Left ventricle myocardium inferior (tissue), 1 donor: ENCODE results near the gene PLCG2. TPM values are rescaled to one million over a fixed set of nuclear protein-coding genes. Genes with fewer than 3 reads are reported as not detected.

Experiments used
- DNase-seq: peaks from one replicate; pipeline ENCODE4 v3.0.0-alpha.2; 2020
- H3K27ac ChIP-seq: fragments of 200-600 bp; replicated peaks from 2 replicates; pipeline ENCODE4 v1.8.0; 2021
- H3K27me3 ChIP-seq: fragments of 200-600 bp; 2 replicates; pipeline ENCODE4 v1.8.0; 2021; ENCODE audit warnings: low read depth
- H3K36me3 ChIP-seq: fragments of 200-600 bp; 2 replicates; pipeline ENCODE4 v1.8.0; 2021
- H3K4me1 ChIP-seq: fragments of 200-600 bp; 2 replicates; pipeline ENCODE4 v1.8.0; 2021
- H3K4me3 ChIP-seq: fragments of 200-600 bp; 2 replicates; pipeline ENCODE4 v1.8.0; 2021; ENCODE audit warnings: mild to moderate bottlenecking, moderate library complexity
- H3K9me3 ChIP-seq: fragments of 200-600 bp; replicated peaks from 2 replicates; pipeline ENCODE4 v1.8.0; 2021
- intact Hi-C: fragments of 100-400 bp; cut with micrococcal nuclease; formaldehyde crosslinking; loops from one replicate; pipeline ENCODE4 v1.11.0; 2022
- total RNA-seq: library from RNA; stranded (reverse); fragmentation: NEBNext Ultra II Directional; extraction: Animal tissue kit (Norgen Biotek cat#: 25700); gene quantifications from one replicate; pipeline ENCODE4 v1.2.1, GENCODE V29; 2021
- TF ChIP-seq, protein P1 (sequence below): fragments of 200-600 bp; IDR thresholded peaks from 2 replicates; pipeline ENCODE4 v1.8.0; 2021; ENCODE audit warnings: antibody characterized with exemption, mild to moderate bottlenecking, borderline replicate concordance
- donor health status: DM: no; HTN: yes; CAD: no; lungs with severe emphysema.

PLCG2 gene
- total RNA-seq, 1 donor from 2014 or later, result 5.6 TPM

DNA sequence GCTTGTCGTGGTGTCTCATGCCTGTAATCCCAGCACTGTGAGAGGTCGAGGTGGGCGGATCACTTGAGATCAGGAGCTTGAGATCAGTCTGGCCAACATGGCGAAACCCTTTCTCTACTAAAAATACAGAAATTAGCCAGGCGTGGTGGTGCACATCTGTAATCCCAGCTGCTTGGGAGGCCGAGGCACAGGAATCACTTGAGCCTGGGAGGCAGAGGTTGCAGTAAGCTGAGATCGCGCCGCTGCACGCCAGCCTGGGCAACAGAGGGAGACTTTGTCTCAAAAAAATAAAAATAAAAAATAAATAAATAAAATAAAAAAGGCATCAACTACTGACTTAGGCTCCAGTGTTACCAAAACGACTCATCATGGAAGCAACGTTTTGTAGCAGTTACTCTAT lies 115.5 kb downstream of the PLCG2 start:
- Histone ChIP-seq H3K9me3 (no peaks in the 10 kb centered on the region), H3K4me3 (no peak overlapping the region), H3K27me3 (no peaks in the 10 kb centered on the region), H3K4me1 (no peaks in the 10 kb centered on the region), H3K27ac (no peak overlapping the region), H3K36me3 (no peaks in the 10 kb centered on the region)
- TF ChIP-seq, protein P1, sequence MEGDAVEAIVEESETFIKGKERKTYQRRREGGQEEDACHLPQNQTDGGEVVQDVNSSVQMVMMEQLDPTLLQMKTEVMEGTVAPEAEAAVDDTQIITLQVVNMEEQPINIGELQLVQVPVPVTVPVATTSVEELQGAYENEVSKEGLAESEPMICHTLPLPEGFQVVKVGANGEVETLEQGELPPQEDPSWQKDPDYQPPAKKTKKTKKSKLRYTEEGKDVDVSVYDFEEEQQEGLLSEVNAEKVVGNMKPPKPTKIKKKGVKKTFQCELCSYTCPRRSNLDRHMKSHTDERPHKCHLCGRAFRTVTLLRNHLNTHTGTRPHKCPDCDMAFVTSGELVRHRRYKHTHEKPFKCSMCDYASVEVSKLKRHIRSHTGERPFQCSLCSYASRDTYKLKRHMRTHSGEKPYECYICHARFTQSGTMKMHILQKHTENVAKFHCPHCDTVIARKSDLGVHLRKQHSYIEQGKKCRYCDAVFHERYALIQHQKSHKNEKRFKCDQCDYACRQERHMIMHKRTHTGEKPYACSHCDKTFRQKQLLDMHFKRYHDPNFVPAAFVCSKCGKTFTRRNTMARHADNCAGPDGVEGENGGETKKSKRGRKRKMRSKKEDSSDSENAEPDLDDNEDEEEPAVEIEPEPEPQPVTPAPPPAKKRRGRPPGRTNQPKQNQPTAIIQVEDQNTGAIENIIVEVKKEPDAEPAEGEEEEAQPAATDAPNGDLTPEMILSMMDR, result no peak
- DNase-seq, result no peak
- intact Hi-C loops, result loop anchor here (10.0 kb wide), 1 partner anchor 330 kb away; no protein-coding TSS in a partner anchor

DNA sequence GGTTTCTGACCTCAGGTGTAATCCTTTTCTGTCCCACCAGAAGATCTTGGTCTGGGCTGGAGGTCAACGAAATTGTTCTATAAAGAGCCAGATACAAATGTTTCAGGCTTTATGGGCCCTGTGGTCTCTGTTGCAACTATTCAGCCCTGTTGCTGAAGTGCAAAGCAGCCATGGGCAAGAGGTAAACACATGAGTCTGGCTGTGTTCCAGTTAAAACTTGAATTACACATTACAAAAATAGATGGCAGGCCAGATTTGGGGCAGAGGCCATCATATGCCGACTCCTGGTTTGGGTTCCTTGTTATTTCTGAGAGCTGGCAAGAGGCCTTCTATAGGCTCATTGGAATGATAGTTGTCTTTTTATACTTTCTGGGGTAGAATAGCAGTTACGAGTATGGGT lies 117.8 kb downstream of the PLCG2 start:
- TF ChIP-seq, protein P1, result no peak
- Histone ChIP-seq H3K27ac (no peak overlapping the region), H3K9me3 (no peaks in the 10 kb centered on the region), H3K4me1 (peaks cover 8% of the 10 kb centered on the region), H3K4me3 (no peak overlapping the region), H3K27me3 (no peaks in the 10 kb centered on the region), H3K36me3 (no peaks in the 10 kb centered on the region)
- no peak for DNase-seq
- intact Hi-C loops, result loop anchor here (10.0 kb wide), 1 partner anchor 328 kb away; no protein-coding TSS in a partner anchor

DNA sequence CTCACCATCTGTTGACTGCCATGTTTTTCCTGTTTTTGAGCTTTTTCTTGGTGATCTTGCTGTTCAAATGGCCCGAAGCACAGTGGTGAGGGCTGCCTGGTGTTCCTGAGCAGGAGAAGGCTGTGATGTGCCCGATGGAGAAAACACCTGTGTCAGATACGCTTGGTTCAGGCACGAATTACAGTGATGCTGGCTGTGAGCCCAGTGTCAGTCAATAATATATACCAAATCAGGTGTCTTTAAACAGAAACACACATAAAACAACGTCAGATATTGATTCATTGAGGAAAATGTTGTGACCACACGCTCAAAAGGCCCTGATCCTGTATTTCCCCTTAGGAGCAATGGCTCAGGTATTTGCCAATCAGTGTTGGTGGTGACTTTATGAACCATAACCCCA lies 120.5 kb downstream of the PLCG2 start:
- no peak for DNase-seq
- H3K27ac ChIP-seq, result no peak overlapping the region
- TF ChIP-seq, protein P1, result no peak
- no peak overlapping the region for H3K4me3 ChIP-seq
- intact Hi-C loops, result loop anchor here (10.0 kb wide), 1 partner anchor 325 kb away; no protein-coding TSS in a partner anchor
- no peaks in the 10 kb centered on the region for H3K36me3 ChIP-seq
- H3K4me1 ChIP-seq, result peaks cover 8% of the 10 kb centered on the region
- no peaks in the 10 kb centered on the region for H3K9me3 ChIP-seq
- H3K27me3 ChIP-seq, result no peaks in the 10 kb centered on the region

DNA sequence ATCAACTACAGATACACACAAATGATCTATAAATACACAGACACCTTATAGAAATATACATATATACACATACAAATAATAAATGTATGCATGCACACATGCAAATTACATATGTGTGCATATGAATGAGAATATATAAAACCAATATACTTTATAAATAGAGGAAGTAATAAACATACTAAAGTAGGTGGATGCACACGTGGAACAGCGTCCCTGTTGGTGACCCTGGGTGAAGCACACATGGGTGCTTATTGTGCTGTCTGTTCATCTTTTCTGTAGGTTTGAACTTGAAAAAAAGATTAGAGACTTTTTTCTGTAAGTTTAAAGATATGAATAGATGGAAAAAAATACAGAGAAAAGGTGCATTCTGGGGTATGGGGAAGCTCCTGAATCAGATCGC lies 120.9 kb downstream of the PLCG2 start:
- no peaks in the 10 kb centered on the region for H3K9me3 ChIP-seq
- H3K27ac ChIP-seq, result no peak overlapping the region
- peaks cover 8% of the 10 kb centered on the region for H3K4me1 ChIP-seq
- no peaks in the 10 kb centered on the region for H3K27me3 ChIP-seq
- no peaks in the 10 kb centered on the region for H3K36me3 ChIP-seq
- no peak overlapping the region for H3K4me3 ChIP-seq
- DNase-seq, result no peak
- TF ChIP-seq, protein P1, result no peak
- intact Hi-C loops, result no loop called here

DNA sequence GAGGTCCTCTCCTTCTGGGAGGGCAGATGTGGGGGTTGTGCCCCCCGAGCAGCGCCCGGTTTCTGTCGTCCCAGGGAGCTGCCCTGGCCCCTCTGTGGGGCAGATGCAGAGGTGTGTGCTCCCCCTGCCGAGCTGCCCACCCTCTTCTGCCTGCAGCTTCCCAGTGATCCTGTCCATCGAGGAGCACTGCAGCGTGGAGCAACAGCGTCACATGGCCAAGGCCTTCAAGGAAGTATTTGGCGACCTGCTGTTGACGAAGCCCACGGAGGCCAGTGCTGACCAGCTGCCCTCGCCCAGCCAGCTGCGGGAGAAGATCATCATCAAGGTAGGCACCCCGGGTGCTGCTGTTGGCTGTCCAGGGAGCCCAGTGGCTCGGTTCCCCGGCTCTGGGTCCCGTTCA lies 121.4 kb downstream of the PLCG2 start:
- intact Hi-C loops, result no loop called here

More for the DNA sequence above, 121.4 kb downstream of the PLCG2 start:
- no peak for DNase-seq
- no peak overlapping the region for H3K4me3 ChIP-seq
- no peaks in the 10 kb centered on the region for H3K27me3 ChIP-seq
- no peaks in the 10 kb centered on the region for H3K36me3 ChIP-seq
- peaks cover 8% of the 10 kb centered on the region for H3K4me1 ChIP-seq
- no peak overlapping the region for H3K27ac ChIP-seq
- no peaks in the 10 kb centered on the region for H3K9me3 ChIP-seq
- TF ChIP-seq, protein P1, result no peak
